Subcutaneous adipose tissue (tissue), 4 donors: ENCODE data around the gene OR4C46. TPM values are rescaled to one million over a fixed set of nuclear protein-coding genes. Genes with fewer than 3 reads are reported as not detected.

ENCODE experiments used
- total RNA-seq, 4 donors: library from RNA; depleted of rRNA; stranded (reverse); fragments of >200 nt; gene quantifications; one replicate each; pipeline ENCODE4 v1.1.0, GENCODE V29; 2016
- TF ChIP-seq, protein P1 (sequence below): fragments of 450-650 bp; IDR thresholded peaks from one replicate; pipeline ENCODE4 v1.5.1; 2016; ENCODE audit warnings: low read depth, mild to moderate bottlenecking, control low read depth, antibody characterized with exemption, moderate library complexity

OR4C46 gene
- not detected for total RNA-seq

- TF ChIP-seq, protein P1, sequence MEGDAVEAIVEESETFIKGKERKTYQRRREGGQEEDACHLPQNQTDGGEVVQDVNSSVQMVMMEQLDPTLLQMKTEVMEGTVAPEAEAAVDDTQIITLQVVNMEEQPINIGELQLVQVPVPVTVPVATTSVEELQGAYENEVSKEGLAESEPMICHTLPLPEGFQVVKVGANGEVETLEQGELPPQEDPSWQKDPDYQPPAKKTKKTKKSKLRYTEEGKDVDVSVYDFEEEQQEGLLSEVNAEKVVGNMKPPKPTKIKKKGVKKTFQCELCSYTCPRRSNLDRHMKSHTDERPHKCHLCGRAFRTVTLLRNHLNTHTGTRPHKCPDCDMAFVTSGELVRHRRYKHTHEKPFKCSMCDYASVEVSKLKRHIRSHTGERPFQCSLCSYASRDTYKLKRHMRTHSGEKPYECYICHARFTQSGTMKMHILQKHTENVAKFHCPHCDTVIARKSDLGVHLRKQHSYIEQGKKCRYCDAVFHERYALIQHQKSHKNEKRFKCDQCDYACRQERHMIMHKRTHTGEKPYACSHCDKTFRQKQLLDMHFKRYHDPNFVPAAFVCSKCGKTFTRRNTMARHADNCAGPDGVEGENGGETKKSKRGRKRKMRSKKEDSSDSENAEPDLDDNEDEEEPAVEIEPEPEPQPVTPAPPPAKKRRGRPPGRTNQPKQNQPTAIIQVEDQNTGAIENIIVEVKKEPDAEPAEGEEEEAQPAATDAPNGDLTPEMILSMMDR: no peak
These were observed at the start of gene OR4C46 for GRCh38 chr11:54603898-54604297. TSS of gene OR4C46 (minus strand) at chr11:54603998. CDS start at chr11:54603998, 0 bp downstream.

- TF ChIP-seq, protein P1: no peak
These were observed 44.9 kb downstream of the OR4C46 start for GRCh38 chr11:54558919-54559318.

DNA sequence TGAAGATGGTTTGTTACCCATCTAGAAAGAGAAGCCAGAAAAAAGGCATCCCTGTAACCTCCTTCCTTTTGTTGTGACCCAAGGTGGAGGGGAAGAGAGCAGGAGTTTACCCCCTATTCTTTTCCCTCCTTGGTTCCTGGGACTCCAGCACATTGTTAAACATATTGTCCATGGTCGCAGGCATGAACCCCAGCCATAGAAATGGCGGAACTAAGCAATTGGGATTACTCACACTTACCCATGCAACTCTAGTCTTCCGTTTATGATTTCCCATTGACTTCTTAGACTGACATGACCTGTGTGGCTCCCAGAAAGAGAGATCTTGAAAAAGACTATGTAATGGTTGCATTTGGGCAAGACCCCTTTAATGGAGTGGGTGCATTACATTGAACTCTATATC lies 45.4 kb downstream of the OR4C46 start:
- TF ChIP-seq, protein P1: no peak

Other genes starting within 250 kb of the OR4C46 start
- gene OR4A5, start 102.8 kb upstream of the OR4C46 start, total RNA-seq: not detected